NCI-H2171 treated with DMSO at 0.1 percent for 48 hours (cell line): ENCODE data around the gene HOATZ.

ENCODE experiments used
- DNase-seq: peaks from one replicate; lab custom pipeline; 2025; lab: John Stamatoyannopoulos, UW

HOATZ gene

GRCh38 chr11:111522426-111522825 is 7.8 kb downstream of the HOATZ start:
- DNase-seq = no peak

GRCh38 chr11:111523343-111523742 is 8.8 kb downstream of the HOATZ start:
- DNase-seq = no peak

GRCh38 chr11:111524056-111524455 is 9.5 kb downstream of the HOATZ start:
- DNase-seq = no peak

- DNase-seq = no peak
These were observed 10.9 kb downstream of the HOATZ start for GRCh38 chr11:111525456-111525855.

GRCh38 chr11:111526501-111526900 is 11.9 kb downstream of the HOATZ start:
- DNase-seq = no peak

DNA sequence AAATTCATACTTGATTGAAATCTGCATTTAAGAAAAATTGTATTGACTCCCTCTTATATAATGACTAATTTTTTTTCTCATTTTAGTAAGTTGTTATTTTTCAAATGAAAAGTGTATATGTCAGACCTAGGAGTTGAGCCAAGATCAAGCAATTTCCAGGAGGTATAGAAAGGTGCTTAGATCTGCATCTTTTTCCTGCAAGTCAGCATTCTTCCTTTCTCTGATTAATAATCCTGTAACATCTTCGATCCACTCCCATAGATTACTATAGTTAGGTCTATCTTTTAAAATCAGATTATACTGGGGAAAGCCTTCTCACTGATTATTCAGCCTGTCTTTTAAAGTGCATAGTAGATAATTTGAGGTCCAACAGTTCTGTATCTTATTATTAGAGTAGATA is 12.7 kb downstream of the HOATZ start:
- no peak for DNase-seq

DNA sequence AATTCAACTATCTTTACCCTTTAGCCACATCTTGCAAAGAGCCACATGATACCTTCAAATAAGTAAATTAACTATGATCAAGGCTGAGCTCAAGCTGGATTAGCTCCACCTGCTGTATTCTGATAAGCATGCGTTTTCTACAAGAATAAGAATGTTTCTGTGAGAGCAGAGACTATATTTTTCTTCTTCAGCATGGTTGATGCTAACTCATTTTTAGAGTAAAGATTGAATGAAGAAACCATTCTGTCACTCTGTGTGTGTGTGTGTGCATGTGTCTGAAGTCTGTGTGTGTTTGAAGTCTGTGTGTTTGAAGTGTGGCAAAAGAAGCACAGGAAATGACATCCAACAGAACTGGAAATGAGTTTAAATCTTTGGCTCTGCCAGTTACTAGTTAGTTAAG is 14.0 kb downstream of the HOATZ start:
- peak; percentile 24 for DNase-seq

GRCh38 chr11:111530091-111530490 is 15.5 kb downstream of the HOATZ start:
- DNase-seq = no peak

DNA sequence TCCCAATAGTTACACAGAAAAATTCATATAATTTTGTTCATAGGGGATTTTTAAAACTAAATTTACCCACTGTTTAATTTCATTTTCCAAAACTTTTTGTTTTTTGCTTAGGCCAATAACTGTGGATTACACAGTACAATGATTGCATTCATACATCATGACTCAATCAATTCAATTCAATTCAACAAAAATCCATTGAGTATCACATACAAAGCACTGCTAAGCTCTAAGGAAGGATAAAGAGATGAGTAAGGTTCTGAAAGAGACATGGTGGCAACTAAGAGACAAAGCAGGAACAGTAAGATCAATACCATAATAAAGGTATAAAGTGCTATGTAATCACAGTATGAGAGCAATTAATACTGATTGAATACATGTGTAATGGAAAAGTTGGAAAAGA is 16.6 kb downstream of the HOATZ start:
- DNase-seq = no peak

- DNase-seq = no peak
These were observed 17.2 kb downstream of the HOATZ start for GRCh38 chr11:111531687-111532364.

- no peak for DNase-seq
These were observed 17.8 kb downstream of the HOATZ start for GRCh38 chr11:111532365-111532709.

- no peak for DNase-seq
These were observed 20.7 kb downstream of the HOATZ start for GRCh38 chr11:111535281-111535680.

GRCh38 chr11:111537336-111537860 is 22.8 kb downstream of the HOATZ start:
- no peak for DNase-seq

DNA sequence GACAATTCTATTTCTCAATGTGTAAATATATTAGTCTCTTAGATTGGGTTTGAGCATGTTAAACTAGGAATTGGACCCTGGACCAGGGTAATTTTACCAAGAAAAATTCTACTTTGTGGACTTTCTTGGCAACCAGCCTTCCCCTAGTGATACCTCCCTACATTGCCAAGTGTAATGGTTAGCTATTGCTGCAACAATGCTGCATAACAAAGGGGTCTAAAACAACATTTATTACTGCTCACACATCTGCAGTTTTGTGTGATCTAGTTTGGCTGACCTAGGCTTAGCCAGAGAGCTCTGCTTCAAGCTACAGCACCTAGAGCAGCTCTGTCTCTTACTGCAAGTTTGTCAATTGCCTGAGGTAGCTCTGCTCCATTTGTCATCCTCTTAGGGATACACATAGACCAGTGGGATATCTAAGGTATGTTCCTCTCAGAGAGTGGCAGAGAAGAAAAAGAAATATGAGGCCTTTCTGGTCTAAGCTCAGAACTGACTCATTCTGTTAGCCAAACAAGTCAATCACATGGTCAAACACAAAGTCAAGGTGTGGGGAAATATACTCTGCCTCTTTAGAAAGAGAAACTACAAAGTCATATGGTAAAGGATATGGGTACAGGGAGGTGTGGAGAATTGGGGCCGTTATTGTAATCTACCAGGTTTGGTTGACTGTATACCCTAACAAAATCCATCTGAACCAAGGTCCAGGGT is 24.0 kb downstream of the HOATZ start:
- no peak for DNase-seq

- peak; percentile 64 for DNase-seq
These were observed 25.0 kb downstream of the HOATZ start for GRCh38 chr11:111539426-111540113.

DNA sequence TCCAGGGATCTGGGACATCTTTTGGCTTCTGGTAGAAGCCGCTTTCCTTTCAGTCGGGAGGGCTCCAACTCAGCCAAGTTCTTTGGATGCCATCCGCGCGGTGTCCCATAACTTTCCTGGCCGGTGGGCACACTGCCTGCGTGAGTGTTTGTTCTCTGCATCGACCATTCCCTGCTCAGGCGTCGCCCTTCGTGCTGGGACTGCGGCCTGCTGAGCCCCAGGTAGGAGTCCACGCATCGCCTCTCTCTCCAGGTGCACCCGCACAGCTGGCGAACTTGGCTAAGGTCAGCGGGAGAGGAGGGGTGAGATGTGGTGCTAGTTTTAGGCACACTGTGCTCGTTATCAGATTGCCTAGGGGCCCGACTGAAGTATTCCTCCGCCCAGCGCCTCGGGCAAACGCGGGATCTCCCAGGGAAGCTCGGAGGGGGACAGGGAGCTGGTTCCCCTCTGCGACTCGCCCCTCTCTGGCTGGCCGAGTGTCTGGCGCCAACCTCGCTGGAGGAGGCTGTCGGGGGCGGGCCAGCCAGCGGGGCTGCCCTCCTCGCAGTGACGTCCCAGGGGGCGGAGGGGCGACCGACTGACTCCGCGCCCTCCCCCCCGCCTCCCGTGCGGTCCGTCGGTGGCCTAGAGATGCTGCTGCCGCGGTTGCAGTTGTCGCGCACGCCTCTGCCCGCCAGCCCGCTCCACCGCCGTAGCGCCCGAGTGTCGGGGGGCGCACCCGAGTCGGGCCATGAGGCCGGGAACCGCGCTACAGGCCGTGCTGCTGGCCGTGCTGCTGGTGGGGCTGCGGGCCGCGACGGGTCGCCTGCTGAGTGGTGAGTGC is 25.7 kb downstream of the HOATZ start, which contains the start of gene LAYN:
TSS of gene LAYN (plus strand) at position 607 of the 823 bp plus-strand sequence. CDS start at position 731, 124 bp downstream.
- peak; percentile 66 for DNase-seq

DNA sequence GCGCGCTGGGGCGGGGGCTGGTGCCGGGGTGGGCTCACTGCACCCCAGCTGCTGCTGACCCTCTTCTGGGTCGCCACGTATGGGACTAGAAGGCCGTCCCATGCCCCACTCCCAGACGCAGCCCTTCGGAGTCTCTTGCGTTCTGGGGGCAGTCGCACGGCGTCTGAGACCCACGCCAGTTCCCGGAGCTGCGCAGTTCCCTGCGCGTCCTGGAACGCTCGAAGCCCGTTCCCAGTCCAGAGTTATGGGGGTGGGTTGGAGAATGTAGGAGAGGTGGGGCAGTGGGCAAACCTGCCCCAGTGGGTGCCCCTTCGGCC is 26.3 kb downstream of the HOATZ start:
- DNase-seq = no peak

GRCh38 chr11:111541254-111542061 is 26.9 kb downstream of the HOATZ start:
- DNase-seq = no peak

DNA sequence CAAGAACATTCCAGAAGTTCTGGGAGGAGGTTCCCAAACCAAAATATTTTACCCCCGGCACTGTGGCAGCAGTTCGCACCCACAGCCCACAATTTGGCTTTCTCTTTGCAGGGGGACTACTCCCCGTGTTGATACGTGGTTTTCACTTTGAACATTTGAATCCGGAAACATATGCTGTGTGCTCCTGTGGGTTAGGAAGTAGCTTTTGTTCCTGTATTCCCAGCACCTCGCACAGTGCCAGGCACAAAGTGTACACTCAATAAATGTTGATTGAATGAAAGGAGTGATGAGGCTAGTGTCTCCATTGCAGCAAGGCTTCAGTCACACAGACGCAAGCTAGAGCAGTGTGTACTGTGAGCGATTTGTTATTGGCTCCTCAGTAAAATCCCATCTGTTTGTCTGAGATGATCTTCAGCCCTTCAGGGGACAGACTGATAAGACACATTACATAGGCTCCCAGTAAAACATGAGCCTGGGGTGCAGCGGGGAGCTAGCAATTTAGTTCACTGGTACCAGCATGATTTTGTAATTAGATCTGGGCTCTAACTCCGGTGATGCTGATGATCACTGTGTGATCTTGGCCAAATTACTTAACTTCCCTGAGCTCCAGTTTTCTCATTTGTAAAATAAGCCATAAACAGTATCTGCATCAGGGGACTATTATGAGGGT is 28.2 kb downstream of the HOATZ start:
- DNase-seq = no peak

GRCh38 chr11:111548525-111548924 is 33.9 kb downstream of the HOATZ start:
- no peak for DNase-seq
